ENCODE measurements around the gene PRPF31.
A peak's percentile ranks its signal among the peaks of the same experiment; 100 is the strongest.
"Not testable (repeated sequence)": the region's sequence is repeated elsewhere in the genome, so short reads cannot be mapped to it uniquely, and the experiment has no call there.

The PRPF31 gene

DNA sequence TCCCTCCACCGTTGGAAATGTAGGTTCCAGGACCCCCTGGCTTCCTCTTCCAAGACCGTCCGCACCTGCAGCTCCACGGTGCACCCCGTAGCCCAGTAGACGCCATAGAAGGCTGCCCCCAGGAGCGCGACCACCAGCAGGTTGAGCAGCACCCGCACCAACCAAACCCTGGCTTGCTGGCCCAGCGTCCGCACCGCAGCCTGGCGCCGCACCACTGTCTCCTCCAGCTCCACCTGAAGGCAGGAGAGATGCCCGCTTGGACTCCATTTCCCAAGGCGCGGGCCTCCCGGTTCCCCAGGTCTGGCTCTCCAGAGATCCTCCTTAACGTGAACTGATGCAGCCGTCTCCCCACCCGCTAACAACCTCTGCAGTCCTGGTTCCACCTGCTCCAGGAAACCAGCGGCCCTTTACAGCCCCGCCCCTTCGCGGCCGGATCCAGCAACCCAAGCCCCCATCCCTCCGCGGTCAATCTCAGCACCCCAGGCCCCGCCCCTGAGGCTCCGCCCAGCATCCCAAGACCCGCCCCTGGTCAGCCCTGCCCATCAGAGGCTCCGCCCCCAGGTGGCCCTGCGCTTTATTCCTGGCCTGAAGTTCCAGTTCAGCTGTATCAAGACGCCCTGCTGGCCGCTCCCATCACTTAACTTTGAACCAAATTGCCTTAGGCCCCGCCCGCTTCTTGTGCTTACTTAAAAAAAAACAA is 49.0 kb downstream of the PRPF31 start:
- DNase-seq: peak; percentile 48 to 57

DNA sequence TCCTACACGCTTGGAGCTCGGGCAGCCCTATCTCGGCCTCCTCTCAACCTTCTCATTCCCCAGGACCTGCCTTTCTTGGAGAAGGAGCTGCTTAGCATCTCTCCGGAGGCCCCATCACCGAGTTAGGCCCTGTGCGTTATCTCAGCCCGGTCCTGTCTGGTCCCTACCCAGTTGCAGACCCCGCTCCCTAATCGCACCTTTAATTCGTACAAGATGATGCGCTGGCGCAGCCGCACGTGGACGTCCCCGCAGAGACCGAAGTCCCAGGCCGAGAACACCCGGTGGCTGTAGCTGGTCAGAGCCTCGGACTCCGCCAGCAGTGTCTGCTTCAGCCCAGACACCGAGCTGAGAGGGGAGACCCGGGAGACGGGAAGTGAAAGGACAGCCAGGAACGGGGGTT is 49.7 kb downstream of the PRPF31 start:
- no peak for DNase-seq

DNA sequence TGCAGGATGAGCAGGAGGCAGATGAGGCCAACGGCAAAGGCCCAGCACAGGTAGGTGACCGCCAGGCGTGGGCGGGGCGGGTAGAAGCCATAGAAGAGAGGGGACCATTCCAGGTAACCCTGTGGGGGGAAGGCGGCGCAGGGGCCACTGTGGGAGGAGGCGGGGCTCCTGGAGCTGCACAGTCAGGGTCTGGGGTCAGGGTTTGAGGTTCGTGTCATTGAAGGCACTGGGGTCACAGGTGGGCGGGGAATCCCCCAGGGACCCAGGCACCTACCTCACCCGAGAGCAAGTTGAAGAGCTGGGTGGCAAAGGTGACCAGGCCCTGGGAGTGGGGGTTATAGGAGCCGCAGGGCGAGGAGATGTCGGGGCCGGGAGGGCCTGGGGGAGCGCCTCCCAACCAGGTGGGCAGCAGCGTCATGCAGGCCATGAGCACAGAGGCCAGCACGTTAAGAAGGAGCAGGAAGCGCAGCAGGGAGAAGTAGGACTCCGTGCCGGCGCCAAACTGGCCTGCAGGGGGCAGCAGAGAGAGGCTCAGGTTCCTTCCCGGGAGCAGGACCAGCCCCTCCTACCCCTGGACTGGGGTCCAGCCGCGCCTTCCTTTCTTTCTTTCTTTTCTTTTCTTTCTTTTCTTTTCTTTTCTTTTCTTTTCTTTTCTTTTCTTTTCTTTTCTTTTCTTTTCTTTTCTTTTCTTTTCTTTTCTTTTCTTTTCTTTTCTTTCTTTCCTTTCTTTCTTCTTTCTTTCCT is 52.8 kb downstream of the PRPF31 start:
- peak; percentile 66 to 80 for DNase-seq

DNA sequence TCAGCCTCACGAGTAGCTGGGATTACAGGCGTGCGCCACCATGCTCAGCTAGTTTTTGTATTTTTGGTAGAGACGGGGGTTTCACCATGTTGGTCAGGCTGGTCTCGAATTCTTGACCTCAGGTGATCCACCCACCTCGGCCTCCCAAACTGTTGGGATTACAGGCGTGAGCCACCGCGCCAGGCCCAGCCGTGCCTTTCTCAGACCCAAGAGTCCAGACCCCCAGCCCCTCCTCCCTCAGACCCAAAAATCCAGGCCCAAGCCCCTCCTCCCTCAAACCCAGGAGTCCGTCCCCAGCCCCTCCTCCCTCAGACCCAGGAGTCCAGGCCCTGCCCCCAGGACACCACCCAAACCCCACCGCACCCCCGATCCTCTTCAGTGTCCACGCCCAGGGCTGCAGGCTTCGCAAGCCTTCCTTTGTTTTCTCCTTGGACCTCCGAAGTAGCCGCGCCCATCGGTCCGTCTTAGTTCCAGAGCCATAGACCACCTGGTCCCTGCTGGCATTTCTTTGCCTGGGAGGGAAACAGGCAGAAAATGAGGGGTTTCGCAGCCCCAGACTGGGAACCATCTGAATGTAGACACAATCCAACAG is 53.7 kb downstream of the PRPF31 start:
- no peak for DNase-seq

GRCh38 chr19:54171736-54172431 is 56.3 kb downstream of the PRPF31 start:
- not testable (repeated sequence) for DNase-seq

- peak in 1 of 2 experiments; percentile 41 for DNase-seq
Observed at GRCh38 chr19:54172471-54173358, 57.2 kb downstream of the PRPF31 start, which contains the start of gene TMC4. TMC4 (minus strand) TSS chr19:54173160; CDS start chr19:54173117, 43 bp downstream.

- no peak for DNase-seq
Observed at GRCh38 chr19:54173359-54173699, 57.8 kb downstream of the PRPF31 start.

DNA sequence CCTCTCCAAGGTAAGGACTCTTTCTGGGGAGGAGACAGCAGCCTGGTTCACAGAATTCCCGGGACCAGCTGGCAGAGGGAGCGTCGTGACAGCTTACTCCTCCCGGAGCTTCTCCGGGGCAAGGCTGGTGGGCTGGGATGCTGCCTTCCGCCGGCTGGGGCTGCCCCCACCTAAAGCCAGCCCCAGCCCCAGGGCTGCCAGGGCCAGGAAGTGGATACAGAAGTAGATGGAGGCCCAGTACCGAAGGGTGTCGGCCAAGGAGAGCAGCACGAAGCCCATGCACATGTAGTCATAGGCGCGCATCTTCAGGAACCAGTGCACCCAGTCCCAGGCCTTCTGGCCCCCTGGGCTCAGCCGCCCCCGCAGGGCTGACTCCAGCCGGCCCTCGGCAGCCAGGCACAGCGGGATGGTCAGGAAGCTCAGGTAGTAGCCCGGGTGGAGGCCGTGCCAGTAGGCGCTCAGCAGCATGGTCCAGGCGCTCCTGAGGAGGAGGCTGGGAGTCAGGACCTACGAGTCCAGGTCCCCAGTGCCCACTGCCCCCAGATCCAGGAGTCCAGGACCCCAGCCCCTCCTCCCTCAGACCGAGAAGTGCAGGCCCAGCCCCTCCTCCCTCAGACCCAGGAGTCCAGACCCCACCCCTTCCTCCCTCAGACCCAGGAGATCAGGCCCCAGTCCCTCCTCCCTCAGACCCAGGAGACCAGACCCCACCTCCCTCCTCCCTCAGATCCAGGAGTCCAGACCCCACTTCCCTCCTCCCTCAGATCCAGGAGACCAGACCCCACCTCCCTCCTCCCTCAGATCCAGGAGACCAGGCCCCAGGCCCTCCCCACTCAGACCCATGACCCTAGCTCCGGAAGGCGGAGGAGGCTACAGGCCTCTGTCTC is 58.6 kb downstream of the PRPF31 start:
- DNase-seq: no peak

GRCh38 chr19:54178581-54179261 is 63.2 kb downstream of the PRPF31 start:
- peak; percentile 30 to 53 for DNase-seq

GRCh38 chr19:54179262-54179852 is 63.8 kb downstream of the PRPF31 start:
- no peak for DNase-seq

GRCh38 chr19:54179921-54180461 is 64.4 kb downstream of the PRPF31 start:
- peak; percentile 23 to 59 for DNase-seq

- no peak for DNase-seq
Observed at GRCh38 chr19:54180691-54181091, 65.1 kb downstream of the PRPF31 start.
